A673 (cell line): ENCODE results near the gene SLC15A5. TPM values are rescaled to one million over a fixed set of nuclear protein-coding genes. Genes with fewer than 3 reads are reported as not detected.

Experiments
- BruUV-seq: library from RNA; stranded (reverse); fragments of 400-500 nt; replicated peaks from 2 replicates; lab custom pipeline; 2021; lab: Mats Ljungman, UMichigan
- CTCF ChIA-PET: fragments of 300-600 bp; sonication (Branson Sonifier 250); formaldehyde crosslinking; loops from one replicate; lab custom pipeline; 2022; ENCODE audit warnings: antibody characterized with exemption; lab: Charles Lee
- POLR2A ChIA-PET: fragments of 300-600 bp; sonication (Branson Sonifier 250); formaldehyde crosslinking; loops from one replicate; lab custom pipeline; 2022; ENCODE audit warnings: antibody characterized with exemption; ENCODE audit not compliant: low non-redundant PET; lab: Charles Lee
- DNase-seq: peaks from one replicate; pipeline ENCODE4 v3.0.0-alpha.2; 2015; ENCODE audit warnings: low spot score
- H3K27ac ChIP-seq: fragments of 200-600 bp; sonication (generic); 2 replicates; pipeline ENCODE4 v1.5.1; 2016; ENCODE audit warnings: mixed run types, low read depth, mild to moderate bottlenecking, mixed read lengths, antibody characterized with exemption, low read length; ENCODE audit not compliant: poor library complexity, severe bottlenecking
- H3K27me3 ChIP-seq: fragments of 200-600 bp; sonication (generic); replicated peaks from 2 replicates; pipeline ENCODE4 v1.6.1; 2017; ENCODE audit warnings: mixed run types, low read depth, mild to moderate bottlenecking, mixed read lengths, antibody characterized with exemption, low read length; ENCODE audit not compliant: insufficient read depth, poor library complexity
- H3K36me3 ChIP-seq: fragments of 200-600 bp; sonication (generic); 2 replicates; pipeline ENCODE4 v1.6.1; 2016; ENCODE audit warnings: mixed run types, mild to moderate bottlenecking, mixed read lengths, antibody characterized with exemption, low read length; ENCODE audit not compliant: insufficient read depth, poor library complexity, severe bottlenecking
- H3K4me1 ChIP-seq: fragments of 200-600 bp; sonication (generic); 2 replicates; pipeline ENCODE4 v1.6.1; 2017; ENCODE audit warnings: mixed run types, mild to moderate bottlenecking, mixed read lengths, antibody characterized with exemption, low read length; ENCODE audit not compliant: insufficient read depth, poor library complexity, severe bottlenecking
- H3K4me3 ChIP-seq: fragments of 200-600 bp; sonication (generic); 2 replicates; pipeline ENCODE4 v1.5.1; 2016; ENCODE audit warnings: low read depth, mixed run types, mild to moderate bottlenecking, mixed read lengths, low read length; ENCODE audit not compliant: poor library complexity, severe bottlenecking
- H3K9me3 ChIP-seq: fragments of 200-600 bp; sonication (generic); 2 replicates; pipeline ENCODE4 v1.6.1; 2016; ENCODE audit warnings: mixed run types, low read depth, mild to moderate bottlenecking, mixed read lengths, antibody characterized with exemption, low read length; ENCODE audit not compliant: poor library complexity, severe bottlenecking
- CTCF ChIP-seq: fragments of 300-800, 200-600 bp; sonication (generic); conservative IDR thresholded peaks from 2 replicates; pipeline ENCODE4 v1.5.1; 2017; ENCODE audit warnings: low read depth, mild to moderate bottlenecking, antibody characterized with exemption, low read length, moderate library complexity, mixed read lengths
- EZH2 ChIP-seq: fragments of 200-600 bp; sonication (generic); IDR thresholded peaks from 2 replicates; pipeline ENCODE4 v1.6.1; 2017; ENCODE audit warnings: borderline replicate concordance, low read depth, mild to moderate bottlenecking, mixed read lengths, antibody characterized with exemption, low read length; ENCODE audit not compliant: poor library complexity, severe bottlenecking
- intact Hi-C: fragments of 100-400 bp; cut with micrococcal nuclease; formaldehyde crosslinking; loops from one replicate; pipeline ENCODE4 v1.10.0; 2022; ENCODE audit not compliant: unreplicated experiment
- total RNA-seq: library from RNA; stranded (reverse); gene quantifications from 2 replicates; pipeline ENCODE4 v1.2.3, GENCODE V29; 2021

The SLC15A5 gene
- total RNA-seq, 1 experiment from 2014 or later, result not detected

GRCh38 chr12:16175840-16176239, 101.6 kb downstream of the SLC15A5 start:
- ChIA-PET POLR2A (no interaction called here), CTCF (no interaction called here)
- no peaks in the 10 kb centered on the region for H3K9me3 ChIP-seq
- no peak overlapping the region for H3K27ac ChIP-seq
- no TSS peak for BruUV-seq
- H3K4me1 ChIP-seq, result no peaks in the 10 kb centered on the region
- TF ChIP-seq EZH2 (no peak), CTCF (no peak)
- intact Hi-C loops, result no loop called here
- peak; percentile 27 for DNase-seq
- H3K4me3 ChIP-seq, result no peak overlapping the region
- H3K36me3 ChIP-seq, result no peaks in the 10 kb centered on the region
- H3K27me3 ChIP-seq, result no peaks in the 10 kb centered on the region

GRCh38 chr12:16174282-16174681, 103.2 kb downstream of the SLC15A5 start:
- intact Hi-C loops, result no loop called here
- CTCF ChIA-PET, result no interaction called here
- POLR2A ChIA-PET, result no interaction called here
- H3K4me3 ChIP-seq, result no peak overlapping the region
- no peaks in the 10 kb centered on the region for H3K27me3 ChIP-seq
- no TSS peak for BruUV-seq
- H3K27ac ChIP-seq, result no peak overlapping the region
- no peaks in the 10 kb centered on the region for H3K36me3 ChIP-seq
- no peaks in the 10 kb centered on the region for H3K9me3 ChIP-seq
- no peak for TF ChIP-seq EZH2
- no peak for TF ChIP-seq CTCF
- H3K4me1 ChIP-seq, result no peaks in the 10 kb centered on the region
- DNase-seq, result no peak

GRCh38 chr12:16171348-16171747, 106.1 kb downstream of the SLC15A5 start:
- POLR2A ChIA-PET, result no interaction called here

More at GRCh38 chr12:16171348-16171747, 106.1 kb downstream of the SLC15A5 start:
- Histone ChIP-seq H3K4me3 (no peak overlapping the region), H3K36me3 (no peaks in the 10 kb centered on the region), H3K27ac (no peak overlapping the region), H3K9me3 (no peaks in the 10 kb centered on the region), H3K27me3 (no peaks in the 10 kb centered on the region), H3K4me1 (no peaks in the 10 kb centered on the region)
- TF ChIP-seq CTCF (no peak), EZH2 (no peak)
- no TSS peak for BruUV-seq
- CTCF ChIA-PET, result no interaction called here
- intact Hi-C loops, result no loop called here
- DNase-seq, result no peak
